SU-DHL-6 (cell line): ENCODE measurements around the gene TELO2.

Source experiments
- H2AFZ ChIP-seq: fragments of 200-600 bp; sonication (generic); 2 replicates; pipeline ENCODE4 v1.6.1; 2014; ENCODE audit warnings: low read depth, mild to moderate bottlenecking, moderate library complexity, mixed read lengths, antibody characterized with exemption, low read length; ENCODE audit not compliant: severe bottlenecking
- H3F3A ChIP-seq: fragments of 200-600 bp; shearing (Covaris generic); 2 replicates; pipeline ENCODE4 v1.6.0; 2016; ENCODE audit warnings: antibody characterized with exemption, mild to moderate bottlenecking; ENCODE audit not compliant: insufficient read depth
- H3K27ac ChIP-seq: fragments of 200-600 bp; sonication (generic); 2 replicates; pipeline ENCODE4 v1.5.1; 2016; ENCODE audit warnings: low read depth, mild to moderate bottlenecking, low read length, moderate library complexity, mixed read lengths
- H3K27me3 ChIP-seq: fragments of 200-600 bp; sonication (generic), shearing (Covaris generic); 2 replicates; pipeline ENCODE4 v1.6.0; 2014; ENCODE audit warnings: mild to moderate bottlenecking, low read length
- H3K36me3 ChIP-seq: fragments of 200-600 bp; sonication (generic); 2 replicates; pipeline ENCODE4 v1.6.1; 2014; ENCODE audit warnings: mild to moderate bottlenecking, low read length, mixed read lengths
- H3K4me2 ChIP-seq: fragments of 300-600, 200-600 bp; shearing (Covaris generic), sonication (generic); 2 replicates; pipeline ENCODE4 v1.6.0; 2014; ENCODE audit warnings: low read length, low read depth, mild to moderate bottlenecking; ENCODE audit not compliant: poor library complexity, severe bottlenecking
- H3K4me3 ChIP-seq: fragments of 200-600 bp; sonication (generic); 2 replicates; pipeline ENCODE4 v1.5.1; 2014; ENCODE audit warnings: antibody characterized with exemption, low read length, mild to moderate bottlenecking, mixed read lengths; ENCODE audit not compliant: insufficient read depth, poor library complexity, severe bottlenecking
- H3K79me2 ChIP-seq: fragments of 200-600 bp; sonication (generic); 2 replicates; pipeline ENCODE4 v1.6.1; 2014; ENCODE audit warnings: mild to moderate bottlenecking, low read length, moderate library complexity; ENCODE audit not compliant: insufficient read depth
- H3K9ac ChIP-seq: fragments of 200-600 bp; sonication (generic); 2 replicates; pipeline ENCODE4 v1.7.0; 2014; ENCODE audit warnings: mild to moderate bottlenecking, low read length
- H3K9me2 ChIP-seq: fragments of 200-600 bp; sonication (generic); replicated peaks from 2 replicates; pipeline ENCODE4 v1.6.1; 2014; ENCODE audit warnings: low read length; ENCODE audit not compliant: insufficient read depth
- H3K9me3 ChIP-seq: fragments of 200-600 bp; sonication (generic); 2 replicates; pipeline ENCODE4 v1.6.1; 2014; ENCODE audit warnings: low read length, mixed read lengths; ENCODE audit not compliant: insufficient read depth
- H4K20me1 ChIP-seq: fragments of 200-600 bp; sonication (generic); 2 replicates; pipeline ENCODE4 v1.6.1; 2014; ENCODE audit warnings: low read depth, mild to moderate bottlenecking, antibody characterized with exemption, low read length, moderate library complexity, mixed read lengths
- EZH2phosphoT487 ChIP-seq: fragments of 200-600 bp; sonication (generic), shearing (Covaris generic); conservative IDR thresholded peaks from 2 replicates; pipeline ENCODE4 v1.6.1; 2018; ENCODE audit warnings: mild to moderate bottlenecking, antibody characterized with exemption, low read length, moderate library complexity, mixed read lengths
- TF ChIP-seq, protein P1 (sequence below): fragments of 200-600 bp; sonication (generic); IDR thresholded peaks from one replicate; pipeline ENCODE4 v1.5.1; 2017; ENCODE audit warnings: antibody characterized with exemption, mild to moderate bottlenecking, low read length, moderate library complexity; ENCODE audit not compliant: insufficient read depth, poor library complexity, severe bottlenecking

The TELO2 gene

GRCh38 chr16:1542166-1542500, 49.0 kb downstream of the TELO2 start:
- Histone ChIP-seq H3K9me3 (no peaks in the 10 kb centered on the region), H3F3A (no peaks in the 10 kb centered on the region), H3K27ac (no peak overlapping the region), H3K36me3 (no peaks in the 10 kb centered on the region), H2AFZ (no peak overlapping the region), H3K27me3 (no peaks in the 10 kb centered on the region), H4K20me1 (no peaks in the 10 kb centered on the region), H3K4me2 (no peak overlapping the region), H3K79me2 (no peaks in the 10 kb centered on the region), H3K9ac (no peak overlapping the region), H3K9me2 (no peaks in the 10 kb centered on the region), H3K4me3 (no peak overlapping the region)
- TF ChIP-seq EZH2phosphoT487 = no peak
- TF ChIP-seq, protein P1, sequence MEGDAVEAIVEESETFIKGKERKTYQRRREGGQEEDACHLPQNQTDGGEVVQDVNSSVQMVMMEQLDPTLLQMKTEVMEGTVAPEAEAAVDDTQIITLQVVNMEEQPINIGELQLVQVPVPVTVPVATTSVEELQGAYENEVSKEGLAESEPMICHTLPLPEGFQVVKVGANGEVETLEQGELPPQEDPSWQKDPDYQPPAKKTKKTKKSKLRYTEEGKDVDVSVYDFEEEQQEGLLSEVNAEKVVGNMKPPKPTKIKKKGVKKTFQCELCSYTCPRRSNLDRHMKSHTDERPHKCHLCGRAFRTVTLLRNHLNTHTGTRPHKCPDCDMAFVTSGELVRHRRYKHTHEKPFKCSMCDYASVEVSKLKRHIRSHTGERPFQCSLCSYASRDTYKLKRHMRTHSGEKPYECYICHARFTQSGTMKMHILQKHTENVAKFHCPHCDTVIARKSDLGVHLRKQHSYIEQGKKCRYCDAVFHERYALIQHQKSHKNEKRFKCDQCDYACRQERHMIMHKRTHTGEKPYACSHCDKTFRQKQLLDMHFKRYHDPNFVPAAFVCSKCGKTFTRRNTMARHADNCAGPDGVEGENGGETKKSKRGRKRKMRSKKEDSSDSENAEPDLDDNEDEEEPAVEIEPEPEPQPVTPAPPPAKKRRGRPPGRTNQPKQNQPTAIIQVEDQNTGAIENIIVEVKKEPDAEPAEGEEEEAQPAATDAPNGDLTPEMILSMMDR = no peak

DNA sequence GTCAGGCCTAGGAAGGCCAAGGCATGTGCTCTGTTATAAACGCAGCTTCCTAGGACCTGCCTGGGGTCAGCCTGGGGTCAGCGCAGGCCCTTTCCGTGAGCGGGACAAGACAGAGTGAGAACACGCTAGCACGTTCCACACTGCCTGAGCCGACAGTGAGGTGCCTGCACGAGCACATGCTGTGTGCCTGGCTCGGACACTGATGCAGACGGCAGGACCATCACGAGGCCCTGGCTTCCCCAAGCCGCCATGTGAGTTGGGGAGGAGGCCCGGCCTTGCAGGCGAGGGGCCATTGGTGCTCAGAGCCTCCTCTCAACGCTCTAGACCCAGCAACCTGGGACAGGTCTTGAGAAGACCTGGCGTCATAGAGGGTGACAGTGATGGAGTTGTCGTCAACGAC, 49.4 kb downstream of the TELO2 start:
- no peak overlapping the region for H2AFZ ChIP-seq
- no peaks in the 10 kb centered on the region for H3K9me2 ChIP-seq
- no peaks in the 10 kb centered on the region for H3K27me3 ChIP-seq
- no peaks in the 10 kb centered on the region for H4K20me1 ChIP-seq
- no peaks in the 10 kb centered on the region for H3K36me3 ChIP-seq
- H3K9me3 ChIP-seq = no peaks in the 10 kb centered on the region
- no peak overlapping the region for H3K4me2 ChIP-seq
- H3K9ac ChIP-seq = no peak overlapping the region
- H3F3A ChIP-seq = no peaks in the 10 kb centered on the region
- no peak overlapping the region for H3K27ac ChIP-seq
- no peaks in the 10 kb centered on the region for H3K79me2 ChIP-seq
- no peak for TF ChIP-seq EZH2phosphoT487
- TF ChIP-seq, protein P1 = no peak
- no peak overlapping the region for H3K4me3 ChIP-seq

DNA sequence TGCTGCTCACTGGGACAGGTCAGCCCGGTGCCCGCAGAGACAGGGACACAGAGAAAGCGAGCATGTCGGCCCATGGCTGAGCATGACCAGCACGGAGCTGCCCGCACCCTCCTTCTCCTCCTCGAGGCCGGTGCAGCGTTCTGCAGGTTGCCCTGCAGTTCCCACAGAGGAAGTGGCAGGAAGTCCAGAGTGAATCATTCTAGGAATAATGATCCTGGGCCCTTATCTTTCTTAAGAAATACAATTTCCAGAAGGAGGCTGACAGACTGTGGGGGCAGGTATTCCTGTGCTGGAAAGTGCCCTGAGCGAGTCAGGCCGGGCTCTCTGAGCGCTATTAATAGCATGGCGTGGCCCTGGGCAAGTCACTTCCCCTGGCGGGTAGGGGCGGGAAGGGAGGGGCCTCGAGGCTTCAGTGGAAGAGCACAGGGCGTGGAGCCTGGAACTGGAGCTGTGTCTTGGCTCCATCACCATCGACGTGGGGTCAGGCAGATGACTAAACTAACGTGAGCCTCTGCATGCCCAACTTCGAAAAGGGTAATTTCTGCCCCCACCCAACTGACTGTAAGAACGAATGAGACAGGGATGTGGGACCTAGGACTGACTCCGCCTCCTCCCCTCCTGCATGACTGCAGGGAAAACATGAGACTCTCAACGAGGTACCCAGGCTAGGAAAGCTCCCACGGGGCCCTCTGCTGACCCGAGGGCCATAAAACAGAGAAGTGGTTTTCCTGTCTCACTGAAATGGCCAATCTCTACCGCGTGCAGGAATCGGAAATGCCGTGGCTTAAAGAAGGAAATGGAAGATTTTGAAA, 50.1 kb downstream of the TELO2 start:
- no peak overlapping the region for H3K4me2 ChIP-seq
- no peak overlapping the region for H3K9ac ChIP-seq

More for the DNA sequence above, 50.1 kb downstream of the TELO2 start:
- Histone ChIP-seq H3K9me2 (no peaks in the 10 kb centered on the region), H3F3A (no peaks in the 10 kb centered on the region), H3K36me3 (no peaks in the 10 kb centered on the region), H2AFZ (no peak overlapping the region), H3K9me3 (no peaks in the 10 kb centered on the region), H3K79me2 (no peaks in the 10 kb centered on the region), H3K27me3 (no peaks in the 10 kb centered on the region), H3K27ac (no peak overlapping the region), H4K20me1 (no peaks in the 10 kb centered on the region), H3K4me3 (no peak overlapping the region)
- TF ChIP-seq, protein P1 = no peak
- TF ChIP-seq EZH2phosphoT487 = no peak
